Fibroblast of villous mesenchyme (primary cell): Measurements from ENCODE around the gene KCND1. TPM values are rescaled to one million over a fixed set of nuclear protein-coding genes. Genes with fewer than 3 reads are reported as not detected.

Experiments
- DNase-seq: peaks from one replicate; pipeline ENCODE4 v3.0.0-alpha.2; 2010; ENCODE audit warnings: low read depth
- H3K4me3 ChIP-seq: 2 replicates; pipeline ENCODE4 v1.5.1; 2011; ENCODE audit warnings: low read depth, mild to moderate bottlenecking, low read length
- CTCF ChIP-seq: IDR thresholded peaks from 2 replicates; pipeline ENCODE4 v1.5.1; 2012; ENCODE audit warnings: low read depth, mild to moderate bottlenecking, low read length; ENCODE audit not compliant: insufficient read depth
- total RNA-seq: library from RNA; depleted of rRNA; stranded (reverse); fragments of >200 nt; gene quantifications from 2 replicates; pipeline ENCODE4 v1.2.3, GENCODE V29; 2012

The KCND1 gene
- total RNA-seq, 1 donor, result 2.6 TPM

DNA sequence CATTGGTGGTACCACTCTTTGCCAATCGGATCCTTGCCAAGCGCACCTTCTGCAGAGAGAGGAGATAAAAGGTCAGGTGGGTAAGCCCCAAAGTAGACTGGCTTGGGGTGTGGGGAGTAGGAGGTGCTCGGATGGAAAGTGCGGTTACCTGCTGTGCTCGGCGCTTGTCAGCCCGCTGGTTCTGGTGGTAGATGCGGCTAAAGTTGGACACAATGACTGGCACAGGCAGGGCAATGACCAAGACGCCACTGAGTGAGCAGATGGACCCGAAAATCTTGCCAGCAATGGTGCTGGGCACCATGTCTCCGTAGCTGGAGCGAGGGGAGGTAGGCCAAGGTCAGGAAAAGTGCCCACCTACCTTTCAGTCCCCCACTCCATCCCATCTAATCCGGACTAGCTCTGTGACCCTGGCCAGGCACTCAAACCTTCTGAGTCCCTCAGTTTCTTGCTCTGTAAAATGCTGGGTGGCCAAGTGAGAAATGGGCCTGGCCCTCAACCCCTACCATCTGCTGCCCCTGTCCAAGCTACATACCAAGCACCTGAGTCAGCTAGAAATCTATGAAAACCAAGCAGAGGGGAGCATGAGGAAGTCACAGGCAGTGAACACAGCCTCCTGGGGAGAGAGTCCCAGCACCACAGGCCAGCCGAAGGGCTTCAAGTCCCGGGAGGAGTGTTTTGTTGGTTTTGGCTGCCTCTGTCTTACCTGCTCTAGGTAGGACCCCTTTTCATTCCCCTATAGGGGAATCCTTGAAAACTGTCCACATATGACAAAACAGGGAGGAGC lies 4.7 kb downstream of the KCND1 start:
- peak; percentile 40 for DNase-seq
- no peak overlapping the region for H3K4me3 ChIP-seq
- TF ChIP-seq CTCF, result no peak

DNA sequence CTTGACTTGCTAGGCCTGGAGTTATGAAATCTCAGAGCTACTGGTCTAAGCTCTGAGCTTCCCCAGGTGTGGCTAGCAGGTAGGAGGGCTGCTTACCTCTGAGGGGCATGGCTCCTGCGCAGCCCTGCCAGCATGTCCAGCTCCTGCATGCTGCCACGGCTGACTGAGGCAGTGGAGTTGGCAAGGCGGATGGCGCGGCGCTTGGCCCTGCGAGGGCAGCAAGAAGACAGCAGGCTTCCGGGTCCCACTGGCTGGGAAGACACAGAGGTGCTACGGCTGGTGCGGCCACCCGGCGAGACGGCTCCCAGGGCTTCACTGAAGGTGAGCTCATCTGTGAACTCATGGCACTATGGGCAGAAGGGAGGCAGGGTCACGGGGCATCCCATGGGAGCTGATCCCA lies 5.7 kb downstream of the KCND1 start:
- no peak for DNase-seq
- no peak for TF ChIP-seq CTCF
- no peak overlapping the region for H3K4me3 ChIP-seq

DNA sequence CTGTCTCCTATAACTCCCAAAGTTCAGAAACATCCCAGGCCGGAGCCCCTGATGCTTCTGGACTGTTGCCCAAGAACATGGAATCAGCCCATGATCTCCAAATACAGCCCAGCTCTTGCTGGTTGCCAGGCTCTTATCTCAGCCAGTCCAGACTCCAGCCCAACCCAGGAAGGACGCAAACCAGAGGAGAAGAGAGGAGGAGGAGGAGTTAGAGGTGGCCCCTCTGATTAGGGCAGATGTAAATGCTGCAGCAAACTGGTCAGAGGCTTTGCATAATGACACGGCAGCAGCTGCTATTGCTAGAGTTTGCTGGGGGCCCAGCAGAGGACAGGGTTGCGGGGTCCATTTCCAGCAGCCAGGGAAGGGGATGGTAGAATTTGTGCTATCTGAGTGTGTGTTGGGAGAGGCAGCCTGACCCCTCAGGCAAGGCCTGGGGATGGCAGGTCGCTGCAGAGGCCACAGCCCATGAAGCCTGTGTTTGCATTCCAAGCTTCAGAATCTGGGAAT lies 10.0 kb downstream of the KCND1 start:
- TF ChIP-seq CTCF, result no peak

GRCh38 chrX:48960291-48960690 lies 11.4 kb downstream of the KCND1 start:
- no peak for DNase-seq
- TF ChIP-seq CTCF, result no peak
- H3K4me3 ChIP-seq, result no peak overlapping the region

More for the DNA sequence above, 10.0 kb downstream of the KCND1 start:
- no peak overlapping the region for H3K4me3 ChIP-seq
- DNase-seq, result peak; percentile 81

DNA sequence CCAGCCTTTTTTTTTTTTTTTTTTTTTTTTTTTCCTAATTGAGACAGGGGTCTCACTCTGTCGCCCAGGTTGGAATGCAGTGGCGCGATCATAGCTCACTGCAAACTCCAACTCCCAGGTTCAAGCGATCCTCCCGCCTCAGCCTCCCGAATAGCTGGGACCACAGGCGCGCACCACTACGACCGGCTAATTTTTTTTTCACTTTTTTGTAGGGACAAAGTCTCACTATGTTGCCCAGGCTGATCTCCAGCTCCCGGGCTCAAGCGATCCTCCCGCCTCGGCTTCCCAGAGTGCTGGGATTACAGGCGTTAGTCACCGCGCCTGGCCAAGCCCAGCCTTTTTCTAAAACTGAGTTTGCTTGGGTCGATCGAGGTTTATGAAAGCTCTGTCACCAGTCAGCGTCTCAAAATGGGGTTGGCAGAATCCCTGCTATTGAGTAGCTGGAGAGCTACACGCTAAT lies 13.0 kb downstream of the KCND1 start:
- TF ChIP-seq CTCF, result no peak
- H3K4me3 ChIP-seq, result peak overlapping the region; percentile 55
- DNase-seq, result peak; percentile 70

DNA sequence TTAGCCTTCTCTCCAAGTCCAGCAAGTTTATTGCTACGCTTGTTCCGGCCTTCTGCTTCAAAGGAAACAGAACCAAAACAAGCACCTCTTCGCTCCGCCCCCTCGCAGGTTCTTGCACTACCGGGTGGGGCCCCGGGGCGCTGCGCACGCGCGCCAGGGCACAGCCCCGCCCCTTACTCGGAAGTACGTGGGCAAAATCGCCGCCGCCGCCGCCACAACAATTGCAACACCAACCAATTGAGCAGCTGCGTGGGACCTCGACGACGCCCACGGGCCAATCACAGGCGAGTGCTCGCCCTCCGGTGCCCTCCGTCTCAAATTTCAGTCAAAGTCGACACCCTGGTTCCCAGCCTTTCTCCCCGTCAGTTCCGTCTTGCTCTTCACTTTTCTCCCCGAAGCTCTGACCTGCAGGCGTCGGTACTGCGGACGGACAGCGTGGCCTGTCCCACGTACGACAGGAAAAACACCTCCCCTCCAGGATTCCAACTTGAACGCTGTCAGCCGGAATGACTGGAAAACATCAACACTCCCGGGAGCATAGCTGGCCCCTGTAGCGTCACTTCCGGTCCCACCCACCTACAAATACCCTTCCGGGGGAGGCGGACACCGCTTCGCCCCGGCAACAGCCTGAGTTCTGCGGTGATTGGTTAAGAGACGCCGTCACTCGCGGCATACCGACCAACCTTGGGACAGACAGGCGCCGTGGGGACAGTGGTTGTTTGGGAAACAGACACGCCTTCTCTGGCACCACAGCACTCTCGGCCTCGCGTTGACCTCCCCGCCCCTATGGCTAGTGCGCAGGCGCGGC lies 13.6 kb downstream of the KCND1 start:
- TF ChIP-seq CTCF, result no peak
- DNase-seq, result peak; percentile 99
- peak overlapping the region; percentile 68 for H3K4me3 ChIP-seq
